ENCODE data around the gene GUCD1.

- TF ChIP-seq CTCF (IDR thresholded peaks at IDR 0.05; ENCODE audit: insufficient read depth, low read depth, low read length) (no peak), EZH2 (IDR thresholded peaks at IDR 0.05; ENCODE audit: insufficient read depth, low read length) (no peak)
These were observed 25.3 kb upstream of the GUCD1 start for GRCh38 chr22:24580276-24580675.

Data from astrocyte (in vitro differentiated cells and primary cell).